Chondrocyte (in vitro differentiated cells): ENCODE results near the gene TNNI2. TPM values are rescaled to one million over a fixed set of nuclear protein-coding genes. Genes with fewer than 3 reads are reported as not detected.

Experiments used
- DNase-seq: peaks from one replicate; pipeline ENCODE4 v3.0.0; 2021; ENCODE audit warnings: mixed read lengths, low spot score
- H3K27ac Mint-ChIP-seq: one replicate; pipeline ENCODE4 v1.8.0; 2021; ENCODE audit warnings: mild to moderate bottlenecking, moderate library complexity, mixed read lengths; ENCODE audit not compliant: unreplicated experiment
- H3K27me3 Mint-ChIP-seq: 2 replicates; pipeline ENCODE4 v1.8.0; 2021; ENCODE audit warnings: low read depth, mixed read lengths
- H3K36me3 Mint-ChIP-seq: 2 replicates; pipeline ENCODE4 v1.8.0; 2021; ENCODE audit warnings: low read depth, mixed read lengths
- H3K4me1 Mint-ChIP-seq: 2 replicates; pipeline ENCODE4 v1.8.0; 2021; ENCODE audit warnings: low read depth, mild to moderate bottlenecking, mixed read lengths
- H3K4me3 Mint-ChIP-seq: one replicate; pipeline ENCODE4 v1.8.0; 2021; ENCODE audit warnings: mild to moderate bottlenecking, moderate library complexity, mixed read lengths; ENCODE audit not compliant: unreplicated experiment
- H3K9me3 Mint-ChIP-seq: 2 replicates; pipeline ENCODE4 v1.8.0; 2021; ENCODE audit warnings: low read depth, mixed read lengths
- CTCF ChIP-seq: fragments of 200-600 bp; sonication (generic); IDR thresholded peaks from 2 replicates; pipeline ENCODE4 v1.5.0; 2021; ENCODE audit warnings: antibody characterized with exemption, mild to moderate bottlenecking, moderate library complexity
- total RNA-seq: library from RNA; stranded (reverse); gene quantifications from 3 replicates; pipeline ENCODE4 v1.2.1, GENCODE V29; 2021

TNNI2 gene
- total RNA-seq, 1 donor from 2014 or later: 1.3 TPM

GRCh38 chr11:1866776-1867175 lies 28.0 kb downstream of the TNNI2 start:
- no peak overlapping the region for H3K4me3 Mint-ChIP-seq
- no peak for TF ChIP-seq CTCF

GRCh38 chr11:1867381-1867780 lies 28.6 kb downstream of the TNNI2 start:
- H3K27ac Mint-ChIP-seq: no peak overlapping the region
- H3K4me1 Mint-ChIP-seq: peaks cover 27% of the 10 kb centered on the region
- H3K36me3 Mint-ChIP-seq: no peaks in the 10 kb centered on the region
- no peaks in the 10 kb centered on the region for H3K9me3 Mint-ChIP-seq
- no peaks in the 10 kb centered on the region for H3K27me3 Mint-ChIP-seq
- H3K4me3 Mint-ChIP-seq: no peak overlapping the region
- no peak for TF ChIP-seq CTCF
- no peak for DNase-seq

More at GRCh38 chr11:1866776-1867175, 28.0 kb downstream of the TNNI2 start:
- no peaks in the 10 kb centered on the region for H3K36me3 Mint-ChIP-seq
- H3K4me1 Mint-ChIP-seq: peaks cover 24% of the 10 kb centered on the region
- no peak for DNase-seq
- no peaks in the 10 kb centered on the region for H3K27me3 Mint-ChIP-seq
- no peaks in the 10 kb centered on the region for H3K9me3 Mint-ChIP-seq
- H3K27ac Mint-ChIP-seq: no peak overlapping the region

- no peak for DNase-seq
- Mint-ChIP-seq H3K27me3 (no peaks in the 10 kb centered on the region), H3K9me3 (no peaks in the 10 kb centered on the region), H3K4me1 (peaks cover 34% of the 10 kb centered on the region), H3K4me3 (no peak overlapping the region), H3K36me3 (no peaks in the 10 kb centered on the region), H3K27ac (no peak overlapping the region)
- TF ChIP-seq CTCF: no peak
Measured at GRCh38 chr11:1868056-1868635, 29.4 kb downstream of the TNNI2 start.

GRCh38 chr11:1868636-1869291 lies 30.0 kb downstream of the TNNI2 start:
- DNase-seq: no peak
- H3K36me3 Mint-ChIP-seq: no peaks in the 10 kb centered on the region
- peaks cover 40% of the 10 kb centered on the region for H3K4me1 Mint-ChIP-seq
- no peaks in the 10 kb centered on the region for H3K27me3 Mint-ChIP-seq
- H3K9me3 Mint-ChIP-seq: no peaks in the 10 kb centered on the region
- H3K4me3 Mint-ChIP-seq: no peak overlapping the region
- no peak overlapping the region for H3K27ac Mint-ChIP-seq
- TF ChIP-seq CTCF: no peak

GRCh38 chr11:1869427-1870325 lies 30.9 kb downstream of the TNNI2 start:
- TF ChIP-seq CTCF: no peak
- no peak overlapping the region for H3K27ac Mint-ChIP-seq

More at GRCh38 chr11:1869427-1870325, 30.9 kb downstream of the TNNI2 start:
- H3K4me3 Mint-ChIP-seq: no peak overlapping the region
- peaks cover 40% of the 10 kb centered on the region for H3K4me1 Mint-ChIP-seq
- H3K36me3 Mint-ChIP-seq: no peaks in the 10 kb centered on the region
- no peaks in the 10 kb centered on the region for H3K27me3 Mint-ChIP-seq
- no peaks in the 10 kb centered on the region for H3K9me3 Mint-ChIP-seq
- DNase-seq: no peak
